Ovary (tissue), 9 donors: Measurements from ENCODE around the gene ST8SIA2. TPM values are rescaled to one million over a fixed set of nuclear protein-coding genes. Genes with fewer than 3 reads are reported as not detected.

Experiments
- DNase-seq, 5 donors: peaks; one replicate each; pipeline ENCODE4 v3.0.0-alpha.2; 2019 to 2020
- H3K27ac ChIP-seq, 2 donors: fragments of 200-600 bp; one replicate each; pipeline versions ENCODE4 v1.5.1 to v1.8.0; 2019 to 2022
- H3K27me3 ChIP-seq: fragments of 200-600 bp; one replicate; pipeline ENCODE4 v1.8.0; 2022
- H3K36me3 ChIP-seq: fragments of 200-600 bp; sonication (generic); one replicate; pipeline ENCODE4 v1.5.1; 2019
- H3K4me1 ChIP-seq: one replicate; pipeline ENCODE4 v1.8.1; 2013; ENCODE audit warnings: mild to moderate bottlenecking, moderate library complexity; ENCODE audit not compliant: insufficient read depth
- H3K4me3 ChIP-seq: fragments of 200-600 bp; sonication (generic); one replicate; pipeline ENCODE4 v1.5.1; 2017
- H3K9me3 ChIP-seq, 2 donors: fragments of 200-600 bp in 1 of 2; sonication (generic) in 1 of 2; one replicate each; pipeline versions ENCODE4 v1.5.1 to v1.8.1; 2013 to 2019; ENCODE audit warnings: mild to moderate bottlenecking in 1 of 2, moderate library complexity in 1 of 2
- EP300 ChIP-seq: sonication (generic); formaldehyde crosslinking; IDR thresholded peaks from one replicate; pipeline ENCODE4 v1.6.1; 2017; ENCODE audit warnings: antibody characterized with exemption
- POLR2A ChIP-seq: fragments of 450-650 bp; IDR thresholded peaks from one replicate; pipeline ENCODE4 v1.6.1; 2017; ENCODE audit warnings: antibody characterized with exemption, mild to moderate bottlenecking, moderate library complexity
- WGBS, 3 donors: extraction: QIAGEN DNeasy Blood & Tissue Kit in 1 of 3; methylation state at CpG; one replicate each; pipeline versions ENCODE4 v1.1.5 to v1.1.7; 2013 to 2017; 5-methylcytosine and 5-hydroxymethylcytosine counted together
- intact Hi-C, 4 donors: fragments of 100-400 bp; cut with DNase I; formaldehyde crosslinking; loops; one replicate each; pipeline versions ENCODE4 v1.11.0 to v1.15.1; 2022 to 2023
- polyA plus RNA-seq, 2 donors: library from polyadenylated mRNA; stranded (reverse); fragments of 200-250 nt in 1 of 2; fragments of 350-450 nt in 1 of 2; fragmentation: Illumina TruSeq in 1 of 2; extraction: RNeasy Lipid Tissue Mini Kit (QIAGEN cat#74804) in 1 of 2; gene quantifications; one replicate each; pipeline ENCODE4 v1.2.3, GENCODE V29; 2013 to 2014
- total RNA-seq, 7 donors: library from RNA; depleted of rRNA in 2 of 7; stranded (reverse); fragments of >200 nt in 2 of 7; fragmentation: NEBNext Ultra II Directional in 3 of 7; extraction: Animal tissue kit (Norgen Biotek cat#: 25700) in 3 of 7; gene quantifications; one replicate each; pipeline versions ENCODE4 v1.1.0 to v1.2.4, GENCODE V29; 2016 to 2023
- TF ChIP-seq, protein P1 (sequence below), 3 donors: fragments of 450-650 bp in 2 of 3; fragments of 200-600 bp in 1 of 3; IDR thresholded peaks; one replicate each; pipeline versions ENCODE4 v1.5.1 to v1.8.0; 2016 to 2022; ENCODE audit warnings: antibody characterized with exemption in 3 of 3, mild to moderate bottlenecking in 1 of 3
- donor health status: DM: no; HTN: no; CAD: no; lungs with moderate emphysema.
- donor health status: DM: no; HTN: no; CAD: no.
- donor health status: Bipolar disorder and iron deficiency.
- donor health status: DM: yes; HTN: yes; CAD: no.
- donor health status: DM: no; HTN: no; CAD: no.
- donor health status: DM: yes; HTN: yes; CAD: no.

The ST8SIA2 gene
- total and polyA plus RNA-seq, 9 donors, result 0.01 to 0.46 (median 0.18) TPM; not detected in 4

DNA sequence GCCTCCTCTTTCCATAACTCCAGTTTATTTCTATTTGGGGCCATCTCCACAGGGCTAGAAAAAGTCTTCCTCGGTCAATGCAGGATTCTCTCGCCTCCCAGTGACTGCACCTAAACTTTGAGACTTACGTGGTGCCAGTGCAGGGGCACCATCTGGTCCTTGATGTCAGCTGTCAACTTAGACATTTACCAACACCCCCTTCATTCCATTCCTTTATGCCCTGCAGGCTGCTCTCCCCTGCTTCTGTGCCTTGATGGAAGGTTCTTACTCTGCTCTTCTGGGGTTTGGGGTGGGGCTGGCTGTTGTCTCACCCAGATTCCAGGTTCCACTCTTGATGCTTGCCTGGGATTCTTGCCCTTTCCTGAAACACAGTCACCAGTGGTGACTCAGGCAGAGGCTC, 101.8 kb downstream of the ST8SIA2 start:
- intact Hi-C loops, result no loop called here
- Histone ChIP-seq H3K27ac (no peak overlapping the region), H3K4me1 (no peaks in the 10 kb centered on the region), H3K27me3 (no peaks in the 10 kb centered on the region), H3K9me3 (no peaks in the 10 kb centered on the region), H3K4me3 (no peak overlapping the region), H3K36me3 (no peaks in the 10 kb centered on the region)
- WGBS, 3 donors, result 67 to 82% (median 71%) methylated on average over 3 of the region's 3 CpGs
- TF ChIP-seq EP300, result no peak
- TF ChIP-seq, protein P1, sequence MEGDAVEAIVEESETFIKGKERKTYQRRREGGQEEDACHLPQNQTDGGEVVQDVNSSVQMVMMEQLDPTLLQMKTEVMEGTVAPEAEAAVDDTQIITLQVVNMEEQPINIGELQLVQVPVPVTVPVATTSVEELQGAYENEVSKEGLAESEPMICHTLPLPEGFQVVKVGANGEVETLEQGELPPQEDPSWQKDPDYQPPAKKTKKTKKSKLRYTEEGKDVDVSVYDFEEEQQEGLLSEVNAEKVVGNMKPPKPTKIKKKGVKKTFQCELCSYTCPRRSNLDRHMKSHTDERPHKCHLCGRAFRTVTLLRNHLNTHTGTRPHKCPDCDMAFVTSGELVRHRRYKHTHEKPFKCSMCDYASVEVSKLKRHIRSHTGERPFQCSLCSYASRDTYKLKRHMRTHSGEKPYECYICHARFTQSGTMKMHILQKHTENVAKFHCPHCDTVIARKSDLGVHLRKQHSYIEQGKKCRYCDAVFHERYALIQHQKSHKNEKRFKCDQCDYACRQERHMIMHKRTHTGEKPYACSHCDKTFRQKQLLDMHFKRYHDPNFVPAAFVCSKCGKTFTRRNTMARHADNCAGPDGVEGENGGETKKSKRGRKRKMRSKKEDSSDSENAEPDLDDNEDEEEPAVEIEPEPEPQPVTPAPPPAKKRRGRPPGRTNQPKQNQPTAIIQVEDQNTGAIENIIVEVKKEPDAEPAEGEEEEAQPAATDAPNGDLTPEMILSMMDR (IDR thresholded peaks at IDR 0.05), result no peak
- no peak for TF ChIP-seq POLR2A
- no peak for DNase-seq

- Histone ChIP-seq H3K36me3 (no peaks in the 10 kb centered on the region), H3K4me3 (no peak overlapping the region), H3K9me3 (no peaks in the 10 kb centered on the region), H3K4me1 (no peaks in the 10 kb centered on the region), H3K27ac (no peak overlapping the region), H3K27me3 (no peaks in the 10 kb centered on the region)
- no peak for DNase-seq
- intact Hi-C loops, result loop anchor here in 1 of 4 donors (10.0 kb wide), 1 partner anchor 395 kb away; no protein-coding TSS in a partner anchor
- 52 to 60% (median 53%) methylated on average over 13 of the region's 13 CpGs for WGBS, 3 donors
- TF ChIP-seq, protein P1 (IDR thresholded peaks at IDR 0.05), result no peak
- TF ChIP-seq EP300 (no peak), POLR2A (no peak)
Observed at GRCh38 chr15:92499731-92500530, 106.2 kb downstream of the ST8SIA2 start.

GRCh38 chr15:92502336-92502735, 108.7 kb downstream of the ST8SIA2 start:
- no peak for TF ChIP-seq EP300
- no peak for TF ChIP-seq POLR2A
- TF ChIP-seq, protein P1 (IDR thresholded peaks at IDR 0.05), result no peak
- Histone ChIP-seq H3K27me3 (no peaks in the 10 kb centered on the region), H3K4me1 (no peaks in the 10 kb centered on the region), H3K27ac (no peak overlapping the region), H3K9me3 (no peaks in the 10 kb centered on the region), H3K36me3 (no peaks in the 10 kb centered on the region), H3K4me3 (no peak overlapping the region)
- intact Hi-C loops, result loop anchor here in 1 of 4 donors (10.0 kb wide), 1 partner anchor 398 kb away; no protein-coding TSS in a partner anchor
- WGBS, 3 donors, result 66 to 76% (median 74%) methylated on average over 7 of the region's 7 CpGs
- DNase-seq, result no peak

DNA sequence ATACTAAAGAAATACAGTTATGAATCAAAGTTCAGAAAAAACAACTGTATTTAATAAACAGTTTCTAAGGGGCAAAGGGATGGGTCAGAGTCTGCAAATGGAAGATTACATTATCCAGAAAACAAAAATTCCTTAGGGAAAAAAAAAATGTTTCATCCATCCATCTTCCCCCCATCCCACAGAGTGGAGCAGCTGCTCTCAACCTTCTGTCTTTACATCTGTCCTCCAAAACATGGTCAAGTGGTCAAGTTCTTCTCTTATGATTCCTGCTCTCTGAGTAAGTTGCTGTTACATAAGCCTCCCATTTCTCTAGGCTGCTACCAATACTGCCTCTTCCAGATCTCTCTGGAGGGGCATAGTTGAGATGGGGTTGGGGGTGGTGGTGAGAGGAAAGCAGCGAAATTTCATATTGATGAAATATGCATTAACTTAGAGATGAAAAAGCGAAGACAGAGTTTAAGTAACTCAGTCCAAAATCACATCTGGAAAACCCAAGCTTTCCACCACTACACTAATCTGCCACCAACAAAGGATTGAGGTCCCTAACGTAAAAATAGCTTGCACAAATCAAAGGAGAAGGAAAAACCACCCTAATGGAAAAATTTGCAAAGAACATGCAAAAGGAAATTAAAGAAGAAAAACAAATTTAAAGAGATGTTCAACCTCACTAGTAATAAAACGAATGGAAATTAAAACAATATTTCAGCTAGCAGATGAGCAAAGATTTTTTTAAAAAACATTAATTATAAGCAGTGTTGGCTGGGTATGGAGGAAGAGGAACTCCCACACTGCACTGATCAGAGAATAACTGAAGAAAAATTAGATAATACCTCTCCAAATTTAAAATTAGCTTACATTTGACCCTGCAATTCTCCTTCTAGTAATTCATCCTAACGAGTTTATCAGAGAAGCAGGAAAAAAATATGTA, 109.5 kb downstream of the ST8SIA2 start:
- intact Hi-C loops, result loop anchor here in 1 of 4 donors (10.0 kb wide), 1 partner anchor 398 kb away; no protein-coding TSS in a partner anchor
- no peak overlapping the region for H3K4me3 ChIP-seq
- H3K27me3 ChIP-seq, result no peaks in the 10 kb centered on the region
- TF ChIP-seq EP300 (no peak), POLR2A (no peak)
- TF ChIP-seq, protein P1 (IDR thresholded peaks at IDR 0.05), result no peak
- H3K9me3 ChIP-seq, result no peaks in the 10 kb centered on the region
- WGBS, 3 donors, result 23 to 25% (median 24%) methylated on average over 5 of the region's 5 CpGs
- no peak overlapping the region for H3K27ac ChIP-seq
- DNase-seq, result no peak
- H3K4me1 ChIP-seq, result no peaks in the 10 kb centered on the region
- H3K36me3 ChIP-seq, result no peaks in the 10 kb centered on the region
